ENCODE results near the gene SLC51A. TPM values are rescaled to one million over a fixed set of nuclear protein-coding genes. Genes with fewer than 3 reads are reported as not detected.
"Not testable (repeated sequence)": the region's sequence is repeated elsewhere in the genome, so short reads cannot be mapped to it uniquely, and the experiment has no call there.

SLC51A gene
- total RNA-seq, 1 experiment from 2014 or later = not detected

GRCh38 chr3:196193133-196193735 is 23.1 kb upstream of the SLC51A start:
- no peak for DNase-seq (ENCODE audit: low read depth)

- no peak for DNase-seq (ENCODE audit: low read depth)
Observed at GRCh38 chr3:196193736-196194541, 22.4 kb upstream of the SLC51A start.

DNA sequence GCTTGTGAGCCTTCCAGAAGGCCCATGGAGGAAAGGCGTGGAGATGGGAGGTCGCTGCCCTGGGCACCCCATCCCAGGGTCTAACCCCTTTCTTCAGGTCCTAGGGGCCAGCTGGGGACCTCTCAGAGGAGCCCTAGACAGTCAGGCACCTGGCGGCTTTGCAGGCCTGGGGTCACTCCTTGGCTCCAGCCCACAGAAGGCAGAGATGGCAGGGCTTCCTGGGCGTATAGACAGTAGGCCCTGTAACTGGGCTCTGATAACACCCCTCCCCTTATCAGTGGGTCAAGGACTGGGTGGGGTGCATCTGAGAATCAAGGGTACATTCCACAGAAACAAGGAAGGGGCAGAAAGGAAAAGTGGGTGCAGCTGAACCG is 21.8 kb upstream of the SLC51A start:
- DNase-seq (ENCODE audit: low read depth) = no peak

- no peak for DNase-seq (ENCODE audit: low read depth)
Observed at GRCh38 chr3:196195664-196196265, 20.6 kb upstream of the SLC51A start.

- no peak for DNase-seq (ENCODE audit: low read depth)
Observed at GRCh38 chr3:196197524-196197923, 18.8 kb upstream of the SLC51A start.

DNA sequence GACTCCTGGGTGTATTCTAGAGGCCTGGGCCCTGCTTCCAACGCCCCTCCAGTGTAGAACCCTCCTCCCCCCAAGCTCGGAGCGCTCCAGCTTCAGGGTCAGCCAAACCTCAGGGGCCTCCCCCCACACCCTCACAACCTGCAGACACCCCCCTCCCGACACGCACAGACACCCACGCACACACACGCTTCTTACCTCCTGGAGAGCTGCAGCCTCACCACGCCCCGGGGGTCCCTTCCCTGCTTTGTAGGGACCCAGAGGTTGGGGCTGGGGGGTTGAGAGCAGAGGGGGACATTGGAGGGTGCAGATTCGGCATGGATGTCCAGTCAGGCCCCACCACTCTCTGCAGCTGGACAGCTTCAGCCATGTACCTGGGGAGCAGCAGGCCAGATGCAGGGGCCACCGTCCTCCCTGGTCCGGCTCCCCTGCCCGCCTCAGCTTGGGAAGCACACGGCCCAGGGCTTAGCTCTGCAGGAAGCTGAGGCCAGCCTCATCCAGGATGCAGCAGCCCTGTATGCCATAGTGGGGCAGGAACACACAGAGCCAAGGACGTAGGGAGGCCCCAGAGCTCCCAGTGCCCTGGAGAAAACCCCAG is 18.2 kb upstream of the SLC51A start:
- DNase-seq (ENCODE audit: low read depth) = no peak

- DNase-seq (ENCODE audit: low read depth) = peak; percentile 29
Observed at GRCh38 chr3:196198771-196199753, 17.3 kb upstream of the SLC51A start.

DNA sequence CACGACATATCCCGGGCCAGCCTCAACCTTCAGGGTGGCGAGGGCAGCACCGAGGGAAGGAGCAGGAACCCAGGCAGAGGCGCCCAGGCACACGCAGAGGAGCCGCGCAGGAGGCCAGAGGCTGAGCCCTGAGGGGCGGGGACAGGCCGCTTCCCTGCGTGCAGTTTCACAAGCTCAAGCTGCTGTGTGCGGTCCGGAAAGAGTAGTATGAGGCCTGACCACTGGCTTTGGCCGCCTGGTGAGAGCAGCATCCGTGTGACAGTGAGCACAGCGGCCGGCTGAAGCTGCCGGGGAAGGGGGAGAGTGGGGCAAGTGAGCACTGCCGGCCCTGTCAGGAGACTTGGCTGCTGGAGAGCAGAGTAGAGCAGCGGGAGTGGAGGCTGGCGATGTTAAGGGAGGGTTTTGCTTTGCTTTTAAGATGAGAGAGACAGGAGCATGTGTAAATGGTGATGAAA is 13.8 kb upstream of the SLC51A start:
- peak; percentile 34 for DNase-seq (ENCODE audit: low read depth)

- no peak for DNase-seq (ENCODE audit: low read depth)
Observed at GRCh38 chr3:196203846-196204245, 12.5 kb upstream of the SLC51A start.

DNA sequence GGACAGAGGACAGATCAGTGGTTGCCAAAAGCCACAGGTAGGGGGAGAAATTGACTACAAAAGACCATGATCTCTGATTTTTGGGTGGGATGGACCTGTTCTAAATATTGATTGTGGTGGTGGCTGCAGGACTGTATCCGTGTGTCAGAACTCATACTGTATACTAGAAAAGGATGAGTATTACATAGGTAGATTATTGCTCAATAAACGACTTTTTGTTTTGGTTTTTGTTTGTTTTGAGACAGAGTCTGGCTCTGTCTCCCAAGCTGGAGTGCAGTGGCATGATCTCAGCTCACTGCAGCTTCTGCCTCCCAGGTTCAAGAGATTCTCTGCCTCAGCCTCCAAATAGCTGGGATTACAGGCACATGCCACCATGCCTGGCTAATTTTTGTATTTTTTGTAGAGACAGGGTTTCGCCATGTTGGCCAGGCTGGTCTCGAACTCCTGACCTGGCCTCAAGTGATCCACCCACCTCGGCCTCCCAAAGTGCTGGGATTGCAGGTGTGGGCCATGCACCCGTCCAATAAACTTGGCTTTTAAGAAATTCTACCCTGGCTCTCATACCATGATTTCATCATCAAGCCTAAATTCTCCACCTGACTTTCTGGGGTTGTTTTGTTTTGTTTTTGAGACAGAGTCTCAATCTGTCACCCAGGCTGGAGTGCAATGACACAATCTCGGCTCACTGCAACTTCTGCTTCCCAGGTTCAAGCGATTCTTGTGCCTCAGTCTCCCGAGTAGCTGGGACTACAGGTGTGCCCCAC is 10.7 kb upstream of the SLC51A start:
- DNase-seq (ENCODE audit: low read depth) = not testable (repeated sequence)

- DNase-seq (ENCODE audit: low read depth) = no peak
Observed at GRCh38 chr3:196207159-196207832, 9.0 kb upstream of the SLC51A start.

DNA sequence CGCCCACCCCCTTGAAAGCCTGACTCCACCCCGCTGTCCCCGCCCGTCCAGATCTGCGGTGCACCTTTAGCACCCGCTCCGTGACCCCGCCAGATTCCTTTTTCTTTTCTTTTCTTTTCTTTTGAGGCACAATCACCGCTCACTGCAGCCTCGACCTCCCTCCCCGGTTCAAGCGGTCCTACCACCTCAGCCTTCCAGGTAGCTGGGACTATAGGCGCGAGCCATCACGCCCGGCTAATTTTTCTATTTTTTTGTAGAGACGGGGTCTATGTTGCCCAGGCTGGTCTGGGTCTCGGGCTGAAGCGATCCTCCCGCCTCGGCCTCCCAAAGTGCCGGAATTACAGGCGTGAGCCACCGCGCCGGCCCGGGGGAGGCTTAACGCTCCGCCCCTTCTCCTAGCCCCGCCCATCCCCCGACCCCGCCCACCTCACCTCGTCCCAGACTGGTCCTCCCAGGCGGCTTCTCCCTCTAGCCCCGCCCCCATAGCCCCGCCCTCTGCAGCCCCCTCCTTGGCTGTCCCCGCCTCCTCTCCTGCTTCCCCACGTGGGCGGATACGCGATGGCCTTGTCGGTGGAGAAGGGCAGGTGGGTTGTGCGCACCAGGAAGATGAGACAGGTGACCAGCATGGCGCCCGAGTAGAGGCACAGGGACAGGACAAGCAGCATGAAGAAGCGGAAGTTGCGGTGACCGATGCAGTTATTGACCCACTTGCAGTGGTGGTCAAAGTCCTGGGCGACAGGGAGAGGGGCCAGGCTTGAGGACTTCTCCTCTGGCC is 8.3 kb upstream of the SLC51A start:
- no peak for DNase-seq (ENCODE audit: low read depth)

DNA sequence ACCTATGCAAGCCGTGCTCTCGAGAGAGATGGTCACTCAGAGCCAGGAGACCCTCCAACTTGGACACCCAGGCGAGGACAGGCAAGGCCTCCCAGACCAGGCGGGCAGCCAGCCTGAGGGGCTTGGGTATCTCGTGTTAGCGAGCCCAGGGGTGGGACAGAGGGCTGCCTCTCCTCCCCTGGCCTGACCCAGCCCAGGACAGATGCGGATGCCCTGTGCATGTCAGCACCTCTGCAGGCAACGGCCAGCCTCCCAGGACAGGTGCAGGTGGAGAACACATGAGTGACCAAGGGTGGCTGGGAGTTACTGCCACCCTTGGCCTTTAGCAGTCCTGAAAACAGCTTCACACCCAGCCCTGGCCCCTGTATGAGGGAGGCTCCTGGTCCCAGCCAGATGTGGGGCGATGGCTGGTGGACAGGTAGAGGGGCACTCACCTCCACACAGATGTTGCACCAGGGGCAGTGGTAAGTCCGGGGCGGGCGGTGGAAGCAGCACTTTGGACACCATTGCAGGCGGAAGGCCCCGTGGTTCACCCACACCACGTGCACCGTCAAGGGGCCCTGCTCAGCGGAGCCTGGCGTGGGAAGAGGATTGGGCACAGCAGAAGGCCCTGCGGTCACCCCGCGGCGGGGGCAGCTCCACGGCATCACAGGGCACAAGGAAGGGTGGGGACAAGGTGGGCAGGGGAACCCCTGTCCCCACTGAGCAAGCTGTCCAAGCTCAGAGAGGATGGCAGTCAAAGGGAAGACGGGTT is 7.2 kb upstream of the SLC51A start:
- no peak for DNase-seq (ENCODE audit: low read depth)

- not testable (repeated sequence) for DNase-seq (ENCODE audit: low read depth)
Observed at GRCh38 chr3:196209944-196210672, 6.2 kb upstream of the SLC51A start.

DNA sequence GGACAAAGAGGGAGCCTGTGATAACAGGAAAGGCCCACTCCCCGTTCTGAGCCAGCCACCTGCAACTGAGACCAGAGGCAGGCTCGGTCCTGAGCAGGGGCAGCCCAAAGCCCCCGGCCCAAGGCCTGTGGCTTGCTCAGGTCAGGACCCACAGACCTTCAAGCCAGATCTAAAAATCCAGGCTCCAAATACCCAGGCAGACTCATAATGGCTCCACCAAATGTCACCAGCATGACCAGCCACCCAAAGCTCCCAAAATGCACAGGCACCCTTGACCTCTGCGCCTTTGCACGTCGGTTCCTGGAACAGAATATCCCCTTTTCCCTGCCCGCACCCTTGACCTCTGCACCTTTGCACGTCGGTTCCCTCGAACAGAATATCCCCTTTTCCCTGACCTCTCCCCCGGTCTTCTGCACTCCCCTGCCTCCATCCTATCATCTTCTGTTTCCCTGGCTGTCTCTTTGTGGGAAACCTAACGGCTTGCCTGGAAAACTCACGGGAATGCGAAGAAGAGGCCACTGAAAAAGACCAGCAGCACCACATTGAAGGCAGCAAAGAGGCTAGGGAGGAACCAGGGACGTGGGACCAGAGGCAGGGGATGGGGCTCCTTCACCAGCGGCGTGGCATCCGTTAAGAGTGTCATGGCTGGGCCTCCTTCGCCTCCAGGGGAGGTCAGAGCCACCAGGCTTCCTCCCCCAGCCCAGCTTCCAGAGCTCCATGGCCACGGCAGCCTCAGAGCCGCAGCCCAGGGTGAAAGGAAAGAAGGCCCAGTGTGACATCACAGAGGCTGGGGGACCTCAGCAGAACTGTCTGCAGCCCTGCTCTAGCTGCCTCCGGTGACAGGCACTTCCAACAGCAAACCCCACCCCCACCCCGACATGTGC is 5.4 kb upstream of the SLC51A start, which contains the start of gene ZDHHC19:
Gene ZDHHC19 (minus strand): TSS at position 728 of the 884 bp plus-strand sequence. CDS start 85 bp downstream, at position 643.
- no peak for DNase-seq (ENCODE audit: low read depth)

DNA sequence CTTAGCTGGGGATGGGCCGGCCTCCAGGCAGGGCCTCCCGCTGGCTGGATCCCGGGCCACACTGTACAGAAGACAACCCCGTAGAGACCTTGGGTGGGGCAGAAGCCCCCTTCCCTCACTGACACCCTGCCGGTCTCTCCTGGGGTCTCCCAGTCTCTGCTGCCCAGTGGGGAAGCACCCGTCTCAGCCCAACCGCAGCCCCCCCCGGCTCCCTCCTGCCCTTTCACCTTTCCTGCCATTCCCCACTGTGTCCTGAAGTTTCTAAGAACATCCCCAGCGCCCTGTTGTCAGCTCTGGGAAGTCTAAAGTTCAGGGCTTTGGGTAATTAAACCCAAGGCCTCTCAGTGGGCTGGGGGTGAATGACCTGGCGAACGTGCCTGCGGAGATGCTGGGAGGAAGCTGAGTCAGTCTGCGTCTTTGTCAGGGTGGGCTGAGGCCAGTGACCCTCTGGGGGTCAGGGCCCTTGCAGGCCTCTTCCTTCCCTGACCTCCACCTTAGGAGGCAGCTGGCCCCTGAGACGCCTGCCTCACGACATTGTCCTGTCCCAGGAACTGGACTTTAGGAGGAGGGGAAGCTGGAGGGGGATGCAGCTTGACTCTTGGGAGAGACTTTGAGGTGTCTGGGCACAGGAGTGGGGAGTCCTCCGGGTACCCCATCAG is 1.4 kb upstream of the SLC51A start:
- DNase-seq (ENCODE audit: low read depth) = no peak
